Sigmoid colon (tissue), 4 donors: ENCODE results near the gene RBCK1.

Experiments
- CTCF ChIP-seq, 4 experiments: fragments of 450-650 bp in 3 of 4; fragments of 200-600 bp in 1 of 4; IDR thresholded peaks; one replicate each; pipeline ENCODE4 v1.5.1; 2016 to 2019; ENCODE audit warnings: antibody characterized with exemption in 4 of 4, mild to moderate bottlenecking in 3 of 4, moderate library complexity in 2 of 4
- POLR2AphosphoS5 ChIP-seq, 4 donors: sonication (generic); formaldehyde crosslinking; IDR thresholded peaks; one replicate each; pipeline ENCODE4 v1.6.1; 2017; ENCODE audit warnings: antibody characterized with exemption in 4 of 4

GRCh38 chr20:407953-408842 is at the start of gene RBCK1:
- TF ChIP-seq POLR2AphosphoS5 (IDR thresholded peaks at IDR 0.05), result peak; percentile 59 to 76 (median 65)
- no peak for TF ChIP-seq CTCF (IDR thresholded peaks at IDR 0.05)
